ENCODE measurements around the gene DIAPH3.

GRCh38 chr13:59874973-59875372 is 288.8 kb downstream of the DIAPH3 start:
- TF ChIP-seq CTCF (IDR thresholded peaks at IDR 0.05) (no peak), EZH2 (IDR thresholded peaks at IDR 0.05; ENCODE audit: borderline replicate concordance, insufficient read depth, low read depth, low read length, poor library complexity, severe bottlenecking) (no peak)
